Neuron (in vitro differentiated cells): ENCODE data around the gene DPYSL5.
A peak's percentile ranks its signal among the peaks of the same experiment; 100 is the strongest.

Experiments
- H2AFZ ChIP-seq: one replicate; pipeline ENCODE4 v1.6.1; 2013; ENCODE audit warnings: low read depth, mild to moderate bottlenecking, inconsistent platforms, low read length, moderate library complexity
- H3K27me3 ChIP-seq: one replicate; pipeline ENCODE4 v1.6.1; 2013; ENCODE audit warnings: low read length; ENCODE audit not compliant: insufficient read depth
- H3K36me3 ChIP-seq: one replicate; pipeline ENCODE4 v1.6.1; 2013; ENCODE audit warnings: low read length; ENCODE audit not compliant: insufficient read depth
- H3K4me1 ChIP-seq: one replicate; pipeline ENCODE4 v1.6.1; 2013; ENCODE audit warnings: low read length; ENCODE audit not compliant: insufficient read depth
- H3K4me3 ChIP-seq: 2 replicates; pipeline ENCODE4 v1.5.1; 2013; ENCODE audit warnings: mild to moderate bottlenecking, low read length, moderate library complexity
- H3K9me3 ChIP-seq: one replicate; pipeline ENCODE4 v1.6.1; 2013; ENCODE audit warnings: low read length

DPYSL5 gene

GRCh38 chr2:26904839-26905238 lies 56.9 kb downstream of the DPYSL5 start:
- Histone ChIP-seq H3K9me3 (peaks cover 1% of the 10 kb centered on the region), H2AFZ (no peak overlapping the region), H3K36me3 (peaks cover 87% of the 10 kb centered on the region), H3K4me3 (no peak overlapping the region), H3K4me1 (peaks cover 24% of the 10 kb centered on the region), H3K27me3 (no peaks in the 10 kb centered on the region)

- Histone ChIP-seq H3K4me3 (no peak overlapping the region), H3K9me3 (peaks cover 3% of the 10 kb centered on the region), H2AFZ (no peak overlapping the region), H3K27me3 (no peaks in the 10 kb centered on the region), H3K4me1 (peaks cover 17% of the 10 kb centered on the region), H3K36me3 (peaks cover 85% of the 10 kb centered on the region)
Measured at GRCh38 chr2:26905341-26906198, 57.6 kb downstream of the DPYSL5 start.

- peaks cover 72% of the 10 kb centered on the region for H3K36me3 ChIP-seq
- no peaks in the 10 kb centered on the region for H3K27me3 ChIP-seq
- peaks cover 3% of the 10 kb centered on the region for H3K9me3 ChIP-seq
- H3K4me1 ChIP-seq, result peaks cover 17% of the 10 kb centered on the region
- no peak overlapping the region for H3K4me3 ChIP-seq
- no peak overlapping the region for H2AFZ ChIP-seq
Measured at GRCh38 chr2:26907416-26907815, 59.5 kb downstream of the DPYSL5 start.

- Histone ChIP-seq H3K9me3 (peaks cover 3% of the 10 kb centered on the region), H3K4me1 (peaks cover 43% of the 10 kb centered on the region), H2AFZ (no peak overlapping the region), H3K27me3 (no peaks in the 10 kb centered on the region), H3K4me3 (no peak overlapping the region), H3K36me3 (peaks cover 53% of the 10 kb centered on the region)
Measured at GRCh38 chr2:26910176-26910575, 62.2 kb downstream of the DPYSL5 start.

GRCh38 chr2:26911911-26912861 lies 64.3 kb downstream of the DPYSL5 start:
- Histone ChIP-seq H3K9me3 (peaks cover 3% of the 10 kb centered on the region), H3K4me1 (peaks cover 56% of the 10 kb centered on the region), H3K27me3 (no peaks in the 10 kb centered on the region), H2AFZ (no peak overlapping the region), H3K36me3 (peaks cover 57% of the 10 kb centered on the region), H3K4me3 (peak overlapping the region; percentile 19)

- Histone ChIP-seq H3K9me3 (peaks cover 3% of the 10 kb centered on the region), H3K4me1 (peaks cover 64% of the 10 kb centered on the region), H3K4me3 (no peak overlapping the region), H3K36me3 (peaks cover 45% of the 10 kb centered on the region), H2AFZ (no peak overlapping the region), H3K27me3 (no peaks in the 10 kb centered on the region)
Measured at GRCh38 chr2:26913606-26913998, 65.7 kb downstream of the DPYSL5 start.

GRCh38 chr2:26913999-26914658 lies 66.2 kb downstream of the DPYSL5 start:
- Histone ChIP-seq H3K27me3 (no peaks in the 10 kb centered on the region), H2AFZ (no peak overlapping the region), H3K4me1 (peaks cover 65% of the 10 kb centered on the region), H3K4me3 (no peak overlapping the region), H3K36me3 (peaks cover 45% of the 10 kb centered on the region), H3K9me3 (peaks cover 3% of the 10 kb centered on the region)

GRCh38 chr2:26914659-26915310 lies 66.9 kb downstream of the DPYSL5 start:
- H3K4me3 ChIP-seq, result no peak overlapping the region
- peaks cover 2% of the 10 kb centered on the region for H3K9me3 ChIP-seq
- H2AFZ ChIP-seq, result no peak overlapping the region
- peaks cover 66% of the 10 kb centered on the region for H3K4me1 ChIP-seq
- no peaks in the 10 kb centered on the region for H3K27me3 ChIP-seq
- H3K36me3 ChIP-seq, result peaks cover 44% of the 10 kb centered on the region

DNA sequence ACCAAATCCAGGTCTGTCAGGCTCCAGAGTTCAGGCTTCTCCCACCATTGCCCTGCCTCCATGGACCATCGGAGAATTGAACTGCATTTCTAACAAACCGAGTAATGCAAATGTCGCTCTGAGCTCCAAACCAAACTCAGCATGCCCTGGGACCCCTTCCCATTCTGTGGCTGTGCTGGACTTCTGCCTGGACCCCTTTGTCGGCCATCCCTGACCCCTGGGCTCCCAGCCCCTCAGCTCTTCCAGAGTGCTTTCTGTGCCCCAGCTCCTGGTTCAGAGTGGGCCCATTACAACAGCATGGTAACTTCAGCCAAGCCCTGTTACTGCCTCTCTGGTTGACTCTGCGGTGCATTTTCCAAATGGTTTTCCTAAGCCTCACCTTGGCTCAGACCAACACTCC lies 67.4 kb downstream of the DPYSL5 start:
- Histone ChIP-seq H3K4me3 (no peak overlapping the region), H3K9me3 (peaks cover under 1% of the 10 kb centered on the region), H3K36me3 (peaks cover 38% of the 10 kb centered on the region), H3K27me3 (no peaks in the 10 kb centered on the region), H3K4me1 (peaks cover 66% of the 10 kb centered on the region), H2AFZ (no peak overlapping the region)

DNA sequence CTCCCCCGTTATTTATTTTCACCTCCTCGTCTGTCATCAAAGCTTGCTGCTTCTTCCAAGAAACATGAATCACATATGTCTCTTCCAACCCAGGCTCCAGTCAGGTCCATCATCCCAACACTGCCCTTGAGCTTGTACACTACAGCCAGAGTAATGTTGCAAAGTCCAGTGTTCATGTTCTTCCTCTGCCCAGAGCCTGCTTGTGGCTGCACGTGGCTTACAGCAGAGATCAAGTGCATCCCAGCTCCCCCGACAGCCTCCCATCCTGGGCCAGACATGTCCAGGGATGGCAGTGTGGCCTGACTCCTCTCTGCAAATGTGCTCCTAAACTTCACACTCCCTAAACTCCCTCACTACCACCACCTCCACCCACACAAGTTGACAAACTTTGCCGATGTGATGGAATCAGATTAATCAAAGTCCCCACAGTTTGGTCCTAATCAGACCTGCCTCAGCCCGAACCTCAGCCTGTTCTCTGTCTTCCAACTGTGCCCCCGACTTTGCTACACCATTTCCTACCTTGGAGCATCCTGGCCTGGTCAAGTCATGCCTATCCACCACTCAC lies 68.3 kb downstream of the DPYSL5 start:
- no peaks in the 10 kb centered on the region for H3K9me3 ChIP-seq
- H3K36me3 ChIP-seq, result peaks cover 37% of the 10 kb centered on the region
- no peak overlapping the region for H2AFZ ChIP-seq
- no peaks in the 10 kb centered on the region for H3K27me3 ChIP-seq
- peaks cover 64% of the 10 kb centered on the region for H3K4me1 ChIP-seq
- H3K4me3 ChIP-seq, result no peak overlapping the region

DNA sequence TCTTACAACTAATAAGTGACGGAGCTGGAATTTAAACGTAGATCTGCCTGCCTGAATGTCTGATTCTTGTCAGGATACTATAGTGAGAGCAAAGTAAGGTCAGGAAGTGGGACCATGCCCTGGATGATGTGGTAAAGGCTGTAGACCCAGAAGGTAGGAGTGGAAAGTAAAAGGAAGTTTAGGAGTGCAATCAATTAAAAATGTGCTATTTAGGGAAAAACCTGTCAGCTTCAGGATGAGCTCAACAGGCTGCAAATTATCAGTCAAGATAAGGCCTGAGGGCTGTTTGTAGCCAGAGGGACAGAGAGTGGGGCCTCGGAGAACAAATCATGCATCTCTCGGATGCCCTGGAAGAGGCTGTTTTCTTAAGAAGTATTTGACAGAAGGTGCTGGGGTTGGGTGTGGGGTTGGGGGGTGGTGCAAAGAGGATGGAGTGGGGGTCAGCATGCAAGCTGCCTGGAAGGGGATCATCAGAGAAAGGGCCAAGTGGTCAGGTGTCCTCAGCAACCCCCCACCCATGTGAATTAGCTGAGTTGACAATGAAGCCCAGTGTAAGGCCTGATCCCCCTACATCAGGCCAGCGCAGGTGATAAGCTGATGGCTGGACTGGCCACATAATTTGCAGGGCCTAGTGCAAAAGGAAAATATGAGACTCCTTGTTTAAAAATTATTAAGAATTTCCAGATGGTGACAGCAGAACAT lies 69.4 kb downstream of the DPYSL5 start:
- Histone ChIP-seq H3K9me3 (no peaks in the 10 kb centered on the region), H2AFZ (no peak overlapping the region), H3K4me3 (no peak overlapping the region), H3K36me3 (peaks cover 41% of the 10 kb centered on the region), H3K4me1 (peaks cover 64% of the 10 kb centered on the region), H3K27me3 (no peaks in the 10 kb centered on the region)

DNA sequence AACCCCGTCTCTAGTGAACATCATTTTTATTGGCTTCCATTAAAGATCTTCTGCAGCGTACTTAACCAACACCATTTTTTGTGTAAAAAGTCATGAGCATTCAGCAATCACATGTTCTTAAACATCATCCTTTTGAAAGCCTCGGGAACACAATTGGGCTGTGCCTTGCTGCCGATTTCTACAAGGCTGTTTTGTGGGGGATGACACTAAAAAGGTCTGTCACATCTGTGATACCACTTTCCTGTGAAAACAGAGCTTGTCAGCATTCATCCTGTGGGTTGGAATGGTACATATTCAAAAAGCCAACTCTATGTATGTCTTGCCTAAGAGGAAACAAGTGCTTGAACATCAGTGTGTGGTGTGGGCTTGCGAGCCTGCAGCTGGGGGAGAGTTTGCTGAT lies 73.4 kb downstream of the DPYSL5 start:
- no peaks in the 10 kb centered on the region for H3K9me3 ChIP-seq
- H3K4me3 ChIP-seq, result no peak overlapping the region
- H3K36me3 ChIP-seq, result peaks cover 29% of the 10 kb centered on the region
- H2AFZ ChIP-seq, result no peak overlapping the region
- H3K27me3 ChIP-seq, result no peaks in the 10 kb centered on the region
- H3K4me1 ChIP-seq, result peaks cover 56% of the 10 kb centered on the region
